ENCODE results near the gene GABPB2.

GRCh38 chr1:151060007-151060656, 10.4 kb upstream of the GABPB2 start, which contains the start of gene MLLT11:
- no peak for TF ChIP-seq CTCF (IDR thresholded peaks at IDR 0.05)
- no peak for TF ChIP-seq POLR2A (IDR thresholded peaks at IDR 0.05)
